ENCODE measurements around the gene FTL. TPM values are rescaled to one million over a fixed set of nuclear protein-coding genes. Genes with fewer than 3 reads are reported as not detected.

Gene FTL
- total RNA-seq, 1 donor from 2014 or later = 989 TPM

DNA sequence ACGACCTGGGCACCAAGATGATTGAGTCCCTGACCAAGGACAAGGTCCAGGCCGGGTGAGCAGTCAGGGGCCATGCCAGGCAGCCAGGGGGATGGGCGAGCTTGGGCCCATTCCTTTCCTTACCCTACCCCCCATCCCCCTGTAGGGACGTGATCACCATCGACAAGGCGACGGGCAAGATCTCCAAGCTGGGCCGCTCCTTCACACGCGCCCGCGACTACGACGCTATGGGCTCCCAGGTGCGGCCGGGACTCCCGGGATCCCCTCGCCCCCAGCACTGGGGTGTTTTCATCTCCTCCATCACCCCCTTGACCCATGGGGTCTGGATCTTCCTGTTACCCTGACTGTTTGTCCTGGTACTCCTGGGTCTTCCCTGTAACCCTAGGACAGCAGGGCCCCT is 44.7 kb downstream of the FTL start:
- Histone ChIP-seq H3K4me3 (no peak overlapping the region), H3K79me2 (ENCODE audit: low read depth) (no peaks in the 10 kb centered on the region), H3K36me3 (no peaks in the 10 kb centered on the region), H3K9ac (no peak overlapping the region), H3K27ac (no peak overlapping the region), H3K4me1 (no peaks in the 10 kb centered on the region), H4K20me1 (ENCODE audit: low read depth) (no peaks in the 10 kb centered on the region), H3K4me2 (no peak overlapping the region), H3K27me3 (no peaks in the 10 kb centered on the region), H3K9me3 (ENCODE audit: low read depth) (no peaks in the 10 kb centered on the region), H2AFZ (replicated peaks) (no peak overlapping the region), H3F3A (ENCODE audit: low read depth) (no peaks in the 10 kb centered on the region)
- no peak overlapping the region for H3K27ac Mint-ChIP-seq
- H3K9me3 Mint-ChIP-seq = no peaks in the 10 kb centered on the region
- peaks cover 13% of the 10 kb centered on the region for H3K36me3 Mint-ChIP-seq
- no peaks in the 10 kb centered on the region for H3K27me3 Mint-ChIP-seq (ENCODE audit: insufficient read depth, low read depth)
- no peaks in the 10 kb centered on the region for H3K4me1 Mint-ChIP-seq
- H3K4me3 Mint-ChIP-seq = no peak overlapping the region
- DNase-seq (ENCODE audit: low spot score) = no peak
- TF ChIP-seq, protein P1, sequence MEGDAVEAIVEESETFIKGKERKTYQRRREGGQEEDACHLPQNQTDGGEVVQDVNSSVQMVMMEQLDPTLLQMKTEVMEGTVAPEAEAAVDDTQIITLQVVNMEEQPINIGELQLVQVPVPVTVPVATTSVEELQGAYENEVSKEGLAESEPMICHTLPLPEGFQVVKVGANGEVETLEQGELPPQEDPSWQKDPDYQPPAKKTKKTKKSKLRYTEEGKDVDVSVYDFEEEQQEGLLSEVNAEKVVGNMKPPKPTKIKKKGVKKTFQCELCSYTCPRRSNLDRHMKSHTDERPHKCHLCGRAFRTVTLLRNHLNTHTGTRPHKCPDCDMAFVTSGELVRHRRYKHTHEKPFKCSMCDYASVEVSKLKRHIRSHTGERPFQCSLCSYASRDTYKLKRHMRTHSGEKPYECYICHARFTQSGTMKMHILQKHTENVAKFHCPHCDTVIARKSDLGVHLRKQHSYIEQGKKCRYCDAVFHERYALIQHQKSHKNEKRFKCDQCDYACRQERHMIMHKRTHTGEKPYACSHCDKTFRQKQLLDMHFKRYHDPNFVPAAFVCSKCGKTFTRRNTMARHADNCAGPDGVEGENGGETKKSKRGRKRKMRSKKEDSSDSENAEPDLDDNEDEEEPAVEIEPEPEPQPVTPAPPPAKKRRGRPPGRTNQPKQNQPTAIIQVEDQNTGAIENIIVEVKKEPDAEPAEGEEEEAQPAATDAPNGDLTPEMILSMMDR (IDR thresholded peaks at IDR 0.05) = no peak
- TF ChIP-seq EZH2 (IDR thresholded peaks at IDR 0.05) = no peak
- no peak for TF ChIP-seq EZH2phosphoT487 (IDR thresholded peaks at IDR 0.05)

DNA sequence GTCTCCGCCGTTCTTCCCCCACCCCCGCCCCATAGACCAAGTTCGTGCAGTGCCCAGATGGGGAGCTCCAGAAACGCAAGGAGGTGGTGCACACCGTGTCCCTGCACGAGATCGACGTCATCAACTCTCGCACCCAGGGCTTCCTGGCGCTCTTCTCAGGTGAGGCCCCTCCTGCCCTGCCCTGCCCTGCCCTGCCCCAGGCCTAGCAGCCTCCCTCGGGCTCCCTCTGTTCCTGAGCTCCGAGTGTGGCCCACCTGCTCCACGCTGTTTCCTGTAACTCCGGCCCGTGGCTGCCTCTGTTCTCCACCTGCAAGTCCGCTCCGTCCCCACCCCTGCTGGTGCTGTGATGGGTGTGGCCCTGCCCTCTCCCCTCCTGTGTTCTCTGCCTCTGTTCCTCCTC is 45.3 kb downstream of the FTL start:
- Mint-ChIP-seq H3K27me3 (ENCODE audit: insufficient read depth, low read depth) (no peaks in the 10 kb centered on the region), H3K36me3 (peaks cover 13% of the 10 kb centered on the region)

DNA sequence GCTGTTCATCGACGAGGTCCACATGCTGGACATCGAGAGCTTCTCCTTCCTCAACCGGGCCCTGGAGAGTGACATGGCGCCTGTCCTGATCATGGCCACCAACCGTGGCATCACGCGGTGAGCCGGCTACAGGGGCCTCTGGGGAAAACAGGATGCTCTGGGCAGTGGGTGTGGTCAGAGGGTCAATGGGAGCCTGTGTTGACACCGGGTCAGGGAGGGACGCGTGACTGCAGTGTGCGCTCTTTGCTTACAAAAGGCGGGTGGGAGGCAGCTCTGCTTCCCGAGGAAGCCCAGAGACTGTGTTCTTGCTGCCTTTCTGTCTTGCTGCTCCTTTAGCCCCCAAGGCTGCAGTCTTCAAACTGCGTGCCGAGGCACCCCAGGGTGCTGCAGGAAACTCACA is 46.1 kb downstream of the FTL start:
- Histone ChIP-seq H3K4me3 (no peak overlapping the region), H2AFZ (replicated peaks) (no peak overlapping the region), H4K20me1 (ENCODE audit: low read depth) (no peaks in the 10 kb centered on the region), H3K4me1 (no peaks in the 10 kb centered on the region), H3K4me2 (no peak overlapping the region), H3F3A (ENCODE audit: low read depth) (no peaks in the 10 kb centered on the region), H3K27ac (no peak overlapping the region), H3K9ac (no peak overlapping the region), H3K36me3 (no peaks in the 10 kb centered on the region), H3K79me2 (ENCODE audit: low read depth) (no peaks in the 10 kb centered on the region), H3K27me3 (no peaks in the 10 kb centered on the region), H3K9me3 (ENCODE audit: low read depth) (no peaks in the 10 kb centered on the region)
- Mint-ChIP-seq H3K9me3 (no peaks in the 10 kb centered on the region), H3K36me3 (peaks cover 15% of the 10 kb centered on the region), H3K27ac (no peak overlapping the region), H3K27me3 (ENCODE audit: insufficient read depth, low read depth) (no peaks in the 10 kb centered on the region), H3K4me3 (no peak overlapping the region), H3K4me1 (no peaks in the 10 kb centered on the region)
- DNase-seq (ENCODE audit: low spot score) = no peak
- TF ChIP-seq EZH2phosphoT487 (IDR thresholded peaks at IDR 0.05) = no peak
- no peak for TF ChIP-seq EZH2 (IDR thresholded peaks at IDR 0.05)
- TF ChIP-seq, protein P1 (IDR thresholded peaks at IDR 0.05) = no peak

More for the DNA sequence above, 45.3 kb downstream of the FTL start:
- no peaks in the 10 kb centered on the region for H3K4me1 ChIP-seq
- Mint-ChIP-seq H3K4me3 (no peak overlapping the region), H3K4me1 (no peaks in the 10 kb centered on the region), H3K27ac (no peak overlapping the region), H3K9me3 (no peaks in the 10 kb centered on the region)
- no peaks in the 10 kb centered on the region for H3K27me3 ChIP-seq
- TF ChIP-seq, protein P1 (IDR thresholded peaks at IDR 0.05) = no peak
- TF ChIP-seq EZH2phosphoT487 (IDR thresholded peaks at IDR 0.05) = no peak
- no peak for TF ChIP-seq EZH2 (IDR thresholded peaks at IDR 0.05)
- H3K4me3 ChIP-seq = no peak overlapping the region
- no peaks in the 10 kb centered on the region for H3K36me3 ChIP-seq
- no peak overlapping the region for H2AFZ ChIP-seq (replicated peaks)
- no peaks in the 10 kb centered on the region for H4K20me1 ChIP-seq (ENCODE audit: low read depth)
- no peak for DNase-seq (ENCODE audit: low spot score)
- no peaks in the 10 kb centered on the region for H3K79me2 ChIP-seq (ENCODE audit: low read depth)
- no peak overlapping the region for H3K4me2 ChIP-seq
- no peaks in the 10 kb centered on the region for H3K9me3 ChIP-seq (ENCODE audit: low read depth)
- no peaks in the 10 kb centered on the region for H3F3A ChIP-seq (ENCODE audit: low read depth)
- no peak overlapping the region for H3K9ac ChIP-seq
- H3K27ac ChIP-seq = no peak overlapping the region

Measured in neural progenitor cell (in vitro differentiated cells).